IMR-90 (cell line): ENCODE results near the gene MPC1. TPM values are rescaled to one million over a fixed set of nuclear protein-coding genes. Genes with fewer than 3 reads are reported as not detected.

Experiments used
- ATAC-seq: fragments of 200-7000 bp; cut with Tn5 transposase; 2 replicates; pipeline ENCODE4 v1.9.1; 2020; ENCODE audit warnings: low read depth, mild to moderate bottlenecking, moderate library complexity
- BruUV-seq: library from RNA; stranded (reverse); fragments of 400-500 nt; replicated peaks from 2 replicates; lab custom pipeline; 2021; lab: Mats Ljungman, UMichigan
- CTCF ChIA-PET: fragments of 300-600 bp; formaldehyde crosslinking; extraction: SDS; loops from one replicate; lab custom pipeline; 2021; ENCODE audit warnings: antibody characterized with exemption; lab: Yijun Ruan, JAX
- POLR2A ChIA-PET: fragments of 300-600 bp; sonication (Branson Sonifier 250); formaldehyde crosslinking; loops from one replicate; lab custom pipeline; 2022; ENCODE audit warnings: antibody characterized with exemption; ENCODE audit not compliant: unreplicated experiment; lab: Charles Lee
- DNase-seq: peaks from one replicate; pipeline ENCODE4 v3.0.0; 2013
- H2AFZ ChIP-seq: replicated peaks from 2 replicates; pipeline ENCODE3; 2013; ENCODE audit warnings: low read length, mild to moderate bottlenecking; ENCODE audit not compliant: poor library complexity
- H2AK5ac ChIP-seq: 2 replicates; pipeline ENCODE4 v1.6.1; 2013; ENCODE audit warnings: low read depth, low read length, inconsistent platforms
- H2AK9ac ChIP-seq: replicated peaks from 2 replicates; pipeline ENCODE3; 2013; ENCODE audit warnings: mild to moderate bottlenecking, low read depth, low read length, moderate library complexity; ENCODE audit not compliant: poor library complexity
- H2BK120ac ChIP-seq: 2 replicates; pipeline ENCODE4 v1.6.1; 2013; ENCODE audit warnings: low read depth, low read length, inconsistent platforms
- H2BK15ac ChIP-seq: 3 replicates; pipeline ENCODE4 v1.6.1; 2013; ENCODE audit warnings: low read depth, low read length, inconsistent platforms
- H2BK20ac ChIP-seq: 2 replicates; pipeline ENCODE4 v1.6.1; 2013; ENCODE audit warnings: low read depth, mild to moderate bottlenecking, inconsistent platforms, low read length, moderate library complexity
- H2BK5ac ChIP-seq: 2 replicates; pipeline ENCODE4 v1.6.1; 2013; ENCODE audit warnings: mild to moderate bottlenecking, low read depth, low read length, inconsistent platforms; ENCODE audit not compliant: poor library complexity, severe bottlenecking
- H3K14ac ChIP-seq: replicated peaks from 2 replicates; pipeline ENCODE4 v1.6.1; 2013; ENCODE audit warnings: low read depth, low read length, inconsistent platforms
- H3K18ac ChIP-seq: 2 replicates; pipeline ENCODE4 v1.6.1; 2013; ENCODE audit warnings: low read depth, low read length, control low read depth
- H3K23ac ChIP-seq: 2 replicates; pipeline ENCODE4 v1.6.1; 2013; ENCODE audit warnings: low read depth, low read length, inconsistent platforms
- H3K27ac ChIP-seq: 2 replicates; pipeline ENCODE4 v1.5.1; 2013; ENCODE audit warnings: mild to moderate bottlenecking, control low read depth, low read length; ENCODE audit not compliant: insufficient read depth
- H3K27me3 ChIP-seq: 2 replicates; pipeline ENCODE4 v1.6.1; 2013; ENCODE audit warnings: low read length; ENCODE audit not compliant: control insufficient read depth, insufficient read depth
- H3K36me3 ChIP-seq: 2 replicates; pipeline ENCODE4 v1.6.1; 2013; ENCODE audit warnings: low read length, mixed read lengths; ENCODE audit not compliant: control insufficient read depth, insufficient read depth
- H3K4ac ChIP-seq: 2 replicates; pipeline ENCODE4 v1.6.1; 2013; ENCODE audit warnings: low read depth, low read length, inconsistent platforms
- H3K4me1 ChIP-seq: 2 replicates; pipeline ENCODE4 v1.6.1; 2013; ENCODE audit warnings: low read length, mixed read lengths; ENCODE audit not compliant: control insufficient read depth, insufficient read depth
- H3K4me2 ChIP-seq: 2 replicates; pipeline ENCODE4 v1.6.1; 2013; ENCODE audit warnings: low read depth, mild to moderate bottlenecking, control low read depth, low read length, moderate library complexity
- H3K4me3 ChIP-seq: 2 replicates; pipeline ENCODE4 v1.5.1; 2013; ENCODE audit warnings: low read depth, mild to moderate bottlenecking, control low read depth, low read length, moderate library complexity; ENCODE audit not compliant: insufficient read depth
- H3K56ac ChIP-seq: 2 replicates; pipeline ENCODE4 v1.6.1; 2013; ENCODE audit warnings: low read length, inconsistent platforms; ENCODE audit not compliant: insufficient read depth; ENCODE audit errors: extremely low read depth
- H3K79me1 ChIP-seq, 2 experiments: 2 replicates each; pipeline ENCODE4 v1.6.1; 2013; ENCODE audit warnings: low read length in 2 of 2, inconsistent platforms in 1 of 2, low read depth in 1 of 2
- H3K9ac ChIP-seq: 2 replicates; pipeline ENCODE4 v1.6.1; 2013; ENCODE audit warnings: low read depth, low read length, control low read depth
- H3K9me1 ChIP-seq: 2 replicates; pipeline ENCODE4 v1.6.1; 2013; ENCODE audit warnings: low read length, inconsistent platforms; ENCODE audit not compliant: insufficient read depth
- H3K9me3 ChIP-seq: 2 replicates; pipeline ENCODE4 v1.6.1; 2013; ENCODE audit warnings: low read length; ENCODE audit not compliant: control insufficient read depth, insufficient read depth
- H4K20me1 ChIP-seq: 2 replicates; pipeline ENCODE4 v1.6.1; 2013; ENCODE audit warnings: low read length, inconsistent platforms; ENCODE audit not compliant: insufficient read depth
- H4K5ac ChIP-seq: 2 replicates; pipeline ENCODE4 v1.6.1; 2013; ENCODE audit warnings: mild to moderate bottlenecking, low read depth, low read length, control low read depth
- H4K8ac ChIP-seq, 2 experiments: 2 replicates each; pipeline ENCODE4 v1.6.1; 2013; ENCODE audit warnings: low read depth in 2 of 2, low read length in 2 of 2, control low read depth in 1 of 2, inconsistent platforms in 1 of 2
- H4K91ac ChIP-seq: 2 replicates; pipeline ENCODE4 v1.6.1; 2013; ENCODE audit warnings: low read depth, low read length, inconsistent platforms; ENCODE audit not compliant: insufficient read depth
- BHLHE40 ChIP-seq: fragments of 150-350 bp; IDR thresholded peaks from 2 replicates; pipeline ENCODE4 v1.6.1; 2016; ENCODE audit warnings: mild to moderate bottlenecking, low read depth, low read length
- CHD1 ChIP-seq: IDR thresholded peaks from 2 replicates; pipeline ENCODE4 v1.6.1; 2012; ENCODE audit warnings: low read depth, low read length, improper control_type of control experiment
- MAZ ChIP-seq: IDR thresholded peaks from 2 replicates; pipeline ENCODE4 v1.6.1; 2012; ENCODE audit warnings: low read depth, mild to moderate bottlenecking, low read length, improper control_type of control experiment, moderate library complexity, borderline replicate concordance
- NFE2L2 ChIP-seq: fragments of 150-350 bp; IDR thresholded peaks from 2 replicates; pipeline ENCODE4 v1.6.1; 2016; ENCODE audit warnings: low read depth, mild to moderate bottlenecking, low read length
- POLR2A ChIP-seq: IDR thresholded peaks from 2 replicates; pipeline ENCODE4 v1.6.1; 2012; ENCODE audit warnings: mild to moderate bottlenecking, low read depth, low read length
- RAD21 ChIP-seq: IDR thresholded peaks from 2 replicates; pipeline ENCODE4 v1.6.1; 2012; ENCODE audit warnings: low read length, improper control_type of control experiment
- RCOR1 ChIP-seq: IDR thresholded peaks from 2 replicates; pipeline ENCODE4 v1.6.1; 2012; ENCODE audit warnings: mild to moderate bottlenecking, low read length, improper control_type of control experiment; ENCODE audit not compliant: insufficient replicate concordance
- RFX5 ChIP-seq: IDR thresholded peaks from 2 replicates; pipeline ENCODE4 v1.8.0; 2012; ENCODE audit warnings: low read depth, mild to moderate bottlenecking, low read length, moderate library complexity
- SMC3 ChIP-seq: fragments of 150-350 bp; IDR thresholded peaks from 2 replicates; pipeline ENCODE4 v1.6.1; 2016; ENCODE audit warnings: low read depth, mild to moderate bottlenecking, antibody characterized with exemption, low read length, moderate library complexity
- WGBS, 2 experiments: methylation state at CpG; one replicate each; pipeline versions ENCODE4 v1.1.5 to v1.1.7; 2013; ENCODE audit warnings: missing lambda C conversion rate in 2 of 2; ENCODE audit not compliant: insufficient read length in 1 of 2; ENCODE audit errors: extremely low coverage in 2 of 2; 5-methylcytosine and 5-hydroxymethylcytosine counted together
- dilution Hi-C: fragments of 300-500 bp; cut with HindIII; formaldehyde crosslinking; loops from one replicate; pipeline ENCODE4 v1.14.3; 2018; ENCODE audit warnings: low sequenced_read_pairs; ENCODE audit not compliant: unreplicated experiment
- in situ Hi-C: fragments of 300-500 bp; cut with MboI; formaldehyde crosslinking; loops from 3 replicates; pipeline ENCODE4 v1.14.3; 2019; ENCODE audit warnings: low sequenced_read_pairs, inconsistent platforms, mixed read lengths
- intact Hi-C: fragments of 100-400 bp; cut with micrococcal nuclease; formaldehyde crosslinking; loops from 2 replicates; pipeline ENCODE4 v1.10.0; 2022
- polyA plus RNA-seq, 3 experiments: library from polyadenylated mRNA; depleted of rRNA; stranded (reverse); fragments of >200 nt; gene quantifications; 2 replicates each; pipeline ENCODE4 v1.2.3, GENCODE V29; 2012; ENCODE audit warnings: low replicate concordance in 1 of 3
- total RNA-seq: library from RNA; depleted of rRNA; stranded (reverse); fragments of >200 nt; gene quantifications from 2 replicates; pipeline ENCODE4 v1.2.3, GENCODE V29; 2012
- TF ChIP-seq, protein P1 (sequence below): conservative IDR thresholded peaks from 2 replicates; pipeline ENCODE4 v1.5.1; 2012; ENCODE audit warnings: mild to moderate bottlenecking, low read depth, low read length, improper control_type of control experiment

MPC1 gene
- total and polyA plus RNA-seq, 2 of the 4 experiments (the other 2 are of a cell fraction), result 10.9 to 12.0 TPM

DNA sequence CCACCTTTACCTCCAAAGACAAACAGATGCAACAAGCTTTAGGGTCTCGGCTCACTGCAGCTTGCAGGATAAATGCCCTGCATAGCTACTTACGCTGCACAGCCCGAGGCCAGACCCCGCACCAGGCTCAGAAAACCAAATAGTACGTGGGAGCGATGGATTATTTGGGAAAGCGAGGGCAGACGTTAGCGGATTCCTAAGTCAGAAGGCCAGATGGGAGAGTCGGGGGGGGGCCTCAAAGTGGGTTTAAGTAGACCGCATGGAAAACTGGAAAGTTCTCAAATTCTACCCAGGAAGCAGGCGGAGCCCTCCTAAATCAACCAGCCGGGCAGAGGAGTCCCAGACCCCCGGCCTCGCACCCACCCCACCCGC lies 40.8 kb downstream of the MPC1 start:
- Histone ChIP-seq H3K36me3 (peaks cover 9% of the 10 kb centered on the region), H2BK20ac (no peak overlapping the region), H4K91ac (0 out of 2 replicates have a peak overlapping the region, but pooled peaks have one; percentile 55), H3K9me1 (peaks cover 12% of the 10 kb centered on the region), H3K23ac (peak overlapping the region; percentile 87), H2AFZ (peak overlapping the region; percentile 100), H3K27ac (peak overlapping the region; percentile 83), H3K79me1 (peaks cover 10 to 55% of the 10 kb centered on the region in 2 experiments; a peak in 3 of 4 replicates), H3K4me1 (no peaks in the 10 kb centered on the region; the same call in 1 of the 2 replicates), H3K4ac (peak overlapping the region; percentile 92), H3K4me3 (peak overlapping the region; percentile 82), H3K9me3 (no peaks in the 10 kb centered on the region), H2AK9ac (peak overlapping the region; percentile 80), H3K9ac (peak overlapping the region; percentile 87), H4K8ac (peak overlapping the region; percentile 85 to 90), H2BK15ac (no peak overlapping the region), H3K18ac (no peak overlapping the region; the same call in 1 of the 2 replicates), H2BK5ac (peak overlapping the region; percentile 84), H3K27me3 (no peaks in the 10 kb centered on the region; the same call in 1 of the 2 replicates), H2AK5ac (peak overlapping the region; percentile 23; the same call in 1 of the 2 replicates), H2BK120ac (peak overlapping the region; percentile 53; the same call in 1 of the 2 replicates), H3K56ac (peak overlapping the region; percentile 34), H4K20me1 (peaks cover 41% of the 10 kb centered on the region), H4K5ac (peak overlapping the region; percentile 46), H3K14ac (peak overlapping the region; percentile 96; the same call in 1 of the 2 replicates), H3K4me2 (peak overlapping the region; percentile 80)
- no TSS peak for BruUV-seq
- CTCF ChIA-PET, result no interaction called here
- ATAC-seq (peak; percentile 15), DNase-seq (no peak)
- POLR2A ChIA-PET, result no interaction called here
- TF ChIP-seq NFE2L2 (no peak), BHLHE40 (no peak), POLR2A (no peak), RFX5 (no peak), RCOR1 (no peak), SMC3 (no peak), RAD21 (no peak), MAZ (no peak), CHD1 (no peak)
- TF ChIP-seq, protein P1, sequence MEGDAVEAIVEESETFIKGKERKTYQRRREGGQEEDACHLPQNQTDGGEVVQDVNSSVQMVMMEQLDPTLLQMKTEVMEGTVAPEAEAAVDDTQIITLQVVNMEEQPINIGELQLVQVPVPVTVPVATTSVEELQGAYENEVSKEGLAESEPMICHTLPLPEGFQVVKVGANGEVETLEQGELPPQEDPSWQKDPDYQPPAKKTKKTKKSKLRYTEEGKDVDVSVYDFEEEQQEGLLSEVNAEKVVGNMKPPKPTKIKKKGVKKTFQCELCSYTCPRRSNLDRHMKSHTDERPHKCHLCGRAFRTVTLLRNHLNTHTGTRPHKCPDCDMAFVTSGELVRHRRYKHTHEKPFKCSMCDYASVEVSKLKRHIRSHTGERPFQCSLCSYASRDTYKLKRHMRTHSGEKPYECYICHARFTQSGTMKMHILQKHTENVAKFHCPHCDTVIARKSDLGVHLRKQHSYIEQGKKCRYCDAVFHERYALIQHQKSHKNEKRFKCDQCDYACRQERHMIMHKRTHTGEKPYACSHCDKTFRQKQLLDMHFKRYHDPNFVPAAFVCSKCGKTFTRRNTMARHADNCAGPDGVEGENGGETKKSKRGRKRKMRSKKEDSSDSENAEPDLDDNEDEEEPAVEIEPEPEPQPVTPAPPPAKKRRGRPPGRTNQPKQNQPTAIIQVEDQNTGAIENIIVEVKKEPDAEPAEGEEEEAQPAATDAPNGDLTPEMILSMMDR, result no peak
- WGBS, 2 experiments, result 0% methylated on average over 3 of the region's 16 CpGs; no CpG with 5 or more reads in 1 of the 2 experiments
- intact Hi-C loops (loop anchor here (2.0 kb wide), 1 partner anchor 41 kb away; the partner anchor contains the start of gene MPC1), dilution Hi-C loops (no loop called here), in situ Hi-C loops (no loop called here)
